Loucy (cell line): ENCODE data around the gene MAP2.

Experiments used
- H2AFZ ChIP-seq: fragments of 200-600 bp; sonication (generic); 2 replicates; pipeline ENCODE4 v1.6.0; 2016; ENCODE audit warnings: antibody characterized with exemption, mild to moderate bottlenecking, low read length, moderate library complexity
- H3F3A ChIP-seq: fragments of 200-600 bp; 2 replicates; pipeline ENCODE4 v1.6.0; 2016; ENCODE audit warnings: antibody characterized with exemption, low read depth, mild to moderate bottlenecking
- H3K27me3 ChIP-seq: fragments of 200-600 bp; sonication (generic); 2 replicates; pipeline ENCODE4 v1.6.1; 2014; ENCODE audit warnings: low read length, mild to moderate bottlenecking; ENCODE audit not compliant: insufficient read depth, poor library complexity, severe bottlenecking
- H3K36me3 ChIP-seq: fragments of 200-600 bp; sonication (generic); 2 replicates; pipeline ENCODE4 v1.6.1; 2016; ENCODE audit warnings: low read length; ENCODE audit not compliant: insufficient read depth
- H3K4me1 ChIP-seq: fragments of 200-600 bp; sonication (generic); 2 replicates; pipeline ENCODE4 v1.5.1; 2014; ENCODE audit warnings: low read length, mild to moderate bottlenecking; ENCODE audit not compliant: insufficient read depth, poor library complexity, severe bottlenecking
- H3K4me2 ChIP-seq: fragments of 200-600 bp; sonication (generic); 2 replicates; pipeline ENCODE4 v1.6.0; 2014; ENCODE audit warnings: antibody characterized with exemption, low read length, low read depth, mild to moderate bottlenecking; ENCODE audit not compliant: poor library complexity, severe bottlenecking
- H3K4me3 ChIP-seq: fragments of 200-600 bp; sonication (generic); 2 replicates; pipeline ENCODE4 v1.5.1; 2014; ENCODE audit warnings: low read length, mild to moderate bottlenecking, mixed read lengths; ENCODE audit not compliant: poor library complexity, severe bottlenecking
- H3K79me2 ChIP-seq: fragments of 200-600 bp; sonication (generic); 2 replicates; pipeline ENCODE4 v1.6.1; 2014; ENCODE audit warnings: low read length; ENCODE audit not compliant: insufficient read depth
- H3K9ac ChIP-seq: fragments of 200-600 bp; sonication (generic); 2 replicates; pipeline ENCODE4 v1.6.0; 2014; ENCODE audit warnings: mild to moderate bottlenecking, low read depth, low read length, moderate library complexity; ENCODE audit not compliant: poor library complexity, severe bottlenecking
- H3K9me2 ChIP-seq: fragments of 200-600 bp; sonication (generic); replicated peaks from 2 replicates; pipeline ENCODE4 v1.6.1; 2016; ENCODE audit warnings: low read depth, low read length, mixed read lengths
- H3K9me3 ChIP-seq: fragments of 200-600 bp; sonication (generic); 2 replicates; pipeline ENCODE4 v1.6.1; 2014; ENCODE audit warnings: mild to moderate bottlenecking, antibody characterized with exemption, low read length, low read depth; ENCODE audit not compliant: insufficient read depth
- H4K20me1 ChIP-seq: fragments of 200-600 bp; sonication (generic); 2 replicates; pipeline ENCODE4 v1.6.0; 2014; ENCODE audit warnings: antibody characterized with exemption, low read length, mild to moderate bottlenecking; ENCODE audit not compliant: insufficient read depth, poor library complexity, severe bottlenecking
- CTCF ChIP-seq: fragments of 200-600 bp; sonication (generic); conservative IDR thresholded peaks from 2 replicates; pipeline ENCODE4 v1.5.1; 2014; ENCODE audit warnings: mild to moderate bottlenecking, antibody characterized with exemption, low read length
- EZH2phosphoT487 ChIP-seq: fragments of 200-600 bp; IDR thresholded peaks from 2 replicates; pipeline ENCODE4 v1.6.1; 2018; ENCODE audit warnings: antibody characterized with exemption, mild to moderate bottlenecking, moderate library complexity, borderline replicate concordance

Gene MAP2

GRCh38 chr2:209671020-209671680, 247.3 kb downstream of the MAP2 start:
- TF ChIP-seq CTCF = no peak
- TF ChIP-seq EZH2phosphoT487 = no peak
- Histone ChIP-seq H3K9me3 (no peaks in the 10 kb centered on the region), H3K9me2 (no peaks in the 10 kb centered on the region; the same call in 1 of the 2 replicates), H2AFZ (no peak overlapping the region), H3K36me3 (no peaks in the 10 kb centered on the region), H4K20me1 (no peaks in the 10 kb centered on the region), H3K4me2 (no peak overlapping the region), H3K79me2 (no peaks in the 10 kb centered on the region), H3F3A (no peaks in the 10 kb centered on the region), H3K9ac (no peak overlapping the region), H3K27me3 (no peaks in the 10 kb centered on the region), H3K4me3 (no peak overlapping the region), H3K4me1 (no peaks in the 10 kb centered on the region)

- no peak overlapping the region for H3K9ac ChIP-seq
- H3K4me1 ChIP-seq = no peaks in the 10 kb centered on the region
- H4K20me1 ChIP-seq = no peaks in the 10 kb centered on the region
- no peaks in the 10 kb centered on the region for H3K9me3 ChIP-seq
- H3K27me3 ChIP-seq = no peaks in the 10 kb centered on the region
- H3K4me3 ChIP-seq = no peak overlapping the region
- no peak for TF ChIP-seq EZH2phosphoT487
- no peak for TF ChIP-seq CTCF
- no peak overlapping the region for H2AFZ ChIP-seq
- no peaks in the 10 kb centered on the region for H3F3A ChIP-seq
- H3K4me2 ChIP-seq = no peak overlapping the region
- H3K36me3 ChIP-seq = no peaks in the 10 kb centered on the region
- H3K9me2 ChIP-seq = no peaks in the 10 kb centered on the region
- no peaks in the 10 kb centered on the region for H3K79me2 ChIP-seq
Observed at GRCh38 chr2:209673811-209674210, 250.0 kb downstream of the MAP2 start.

GRCh38 chr2:209680596-209680995, 256.7 kb downstream of the MAP2 start:
- no peak overlapping the region for H3K9ac ChIP-seq

More at GRCh38 chr2:209680596-209680995, 256.7 kb downstream of the MAP2 start:
- no peaks in the 10 kb centered on the region for H3F3A ChIP-seq
- no peaks in the 10 kb centered on the region for H4K20me1 ChIP-seq
- H3K79me2 ChIP-seq = no peaks in the 10 kb centered on the region
- H3K4me2 ChIP-seq = no peak overlapping the region
- H3K9me2 ChIP-seq = no peaks in the 10 kb centered on the region
- H3K36me3 ChIP-seq = no peaks in the 10 kb centered on the region
- no peaks in the 10 kb centered on the region for H3K27me3 ChIP-seq
- H3K9me3 ChIP-seq = no peaks in the 10 kb centered on the region
- no peaks in the 10 kb centered on the region for H3K4me1 ChIP-seq
- TF ChIP-seq EZH2phosphoT487 = no peak
- TF ChIP-seq CTCF = no peak
- H2AFZ ChIP-seq = no peak overlapping the region
- no peak overlapping the region for H3K4me3 ChIP-seq
